GM19372 (cell line): ENCODE results near the gene LDLRAD4.
A peak's percentile ranks its signal among the peaks of the same experiment; 100 is the strongest.

ENCODE experiments used
- ATAC-seq: cut with Tn5 transposase; IDR thresholded peaks from one replicate; pipeline ENCODE4 v1.9.1; 2021; ENCODE audit warnings: mild to moderate bottlenecking, low read depth, moderate library complexity; ENCODE audit not compliant: unreplicated experiment

Gene LDLRAD4

DNA sequence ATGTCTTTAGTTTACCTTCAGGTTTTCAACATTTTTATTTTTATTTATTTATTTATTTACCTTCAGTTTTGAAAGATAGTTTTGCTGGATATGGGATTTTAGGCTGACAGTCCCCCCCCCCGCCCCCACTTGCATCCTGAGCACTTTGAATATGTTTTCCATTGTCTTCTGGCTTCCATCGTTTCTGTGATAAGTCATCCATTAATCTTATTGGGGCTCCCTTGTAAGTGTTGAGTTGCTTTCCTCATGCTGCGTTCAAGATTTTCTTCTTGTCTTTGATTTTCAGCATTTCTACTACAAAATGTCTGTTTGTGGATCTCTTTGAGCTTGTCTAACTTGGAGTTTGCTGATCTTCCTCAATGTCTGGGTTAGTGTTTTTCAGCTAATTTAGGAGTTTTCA, 19.4 kb upstream of the LDLRAD4 start:
- ATAC-seq, result no peak

DNA sequence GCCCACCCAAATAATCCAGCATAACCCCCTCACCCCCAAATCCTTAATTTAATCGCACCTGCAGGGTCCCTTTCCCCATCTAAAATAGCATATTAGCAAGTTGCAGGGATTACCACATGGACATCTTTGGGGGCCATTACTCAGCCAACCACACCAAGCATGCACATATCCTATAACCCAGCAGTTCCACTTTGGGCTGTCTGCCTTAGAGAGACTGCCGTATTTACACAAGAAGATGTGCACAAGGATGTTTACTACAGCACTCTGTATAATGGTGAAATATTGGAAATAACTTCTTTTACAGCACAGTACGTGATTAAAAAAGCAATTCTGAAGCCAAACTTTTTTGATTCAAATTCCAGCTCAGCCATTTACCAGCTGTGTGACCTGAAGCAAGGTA, 17.3 kb upstream of the LDLRAD4 start:
- ATAC-seq, result no peak

DNA sequence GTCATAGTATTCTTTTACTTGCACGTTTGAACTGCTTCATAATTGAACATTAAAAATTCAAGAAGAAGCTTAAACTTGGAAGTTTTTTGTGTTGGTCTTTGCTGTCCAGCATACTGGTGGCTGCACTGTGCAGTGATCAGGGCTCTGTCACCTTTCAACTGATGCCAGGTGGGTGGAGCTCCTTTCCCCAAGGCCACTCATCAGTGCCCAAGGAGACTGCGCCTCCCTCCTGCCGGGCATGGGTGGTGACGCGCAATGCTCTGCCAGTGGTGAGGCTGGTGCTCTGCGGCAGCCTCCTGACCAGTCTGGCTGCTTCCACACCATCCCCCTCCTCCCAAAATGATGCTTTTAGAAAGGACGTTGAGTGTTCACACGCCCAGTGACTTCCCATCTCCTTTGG, 16.0 kb upstream of the LDLRAD4 start:
- no peak for ATAC-seq

DNA sequence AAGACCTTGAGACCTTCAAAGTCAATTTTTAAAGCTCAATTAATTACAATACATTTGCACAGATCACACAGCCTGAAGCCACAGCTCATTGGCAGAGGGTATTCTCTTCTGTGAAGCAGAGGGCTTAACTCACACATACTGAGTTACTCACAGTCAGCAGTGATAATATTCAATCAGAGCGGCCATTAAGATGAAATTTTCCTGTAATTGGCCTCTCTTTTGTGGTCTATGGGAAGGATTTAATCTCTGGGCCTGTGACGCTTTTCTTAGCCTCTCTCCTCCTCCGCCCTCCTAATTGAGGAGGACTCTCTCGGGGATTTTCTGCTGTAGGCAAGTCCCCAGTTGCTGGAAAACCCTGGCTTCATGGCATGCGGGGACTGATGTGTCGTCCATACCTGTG, 12.3 kb upstream of the LDLRAD4 start:
- no peak for ATAC-seq

DNA sequence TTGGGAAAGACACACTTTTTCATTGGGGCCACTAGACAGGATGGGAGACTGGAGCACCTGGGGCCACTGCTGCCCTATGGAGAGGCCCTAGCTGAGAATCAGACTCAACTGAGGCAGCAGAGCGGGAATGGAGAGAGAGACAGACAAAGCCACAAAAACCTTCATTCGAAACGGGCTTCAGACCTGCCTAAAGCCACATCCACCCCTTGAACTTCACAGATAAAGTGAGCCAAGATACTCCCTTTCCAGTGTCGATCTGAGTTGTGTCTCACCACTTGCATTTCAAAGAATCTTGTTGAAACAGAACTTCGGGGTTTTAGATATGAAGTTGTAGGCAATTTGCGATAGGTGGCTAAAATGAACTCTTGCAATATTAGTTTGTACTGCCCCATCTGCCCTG, 11.3 kb upstream of the LDLRAD4 start:
- no peak for ATAC-seq

DNA sequence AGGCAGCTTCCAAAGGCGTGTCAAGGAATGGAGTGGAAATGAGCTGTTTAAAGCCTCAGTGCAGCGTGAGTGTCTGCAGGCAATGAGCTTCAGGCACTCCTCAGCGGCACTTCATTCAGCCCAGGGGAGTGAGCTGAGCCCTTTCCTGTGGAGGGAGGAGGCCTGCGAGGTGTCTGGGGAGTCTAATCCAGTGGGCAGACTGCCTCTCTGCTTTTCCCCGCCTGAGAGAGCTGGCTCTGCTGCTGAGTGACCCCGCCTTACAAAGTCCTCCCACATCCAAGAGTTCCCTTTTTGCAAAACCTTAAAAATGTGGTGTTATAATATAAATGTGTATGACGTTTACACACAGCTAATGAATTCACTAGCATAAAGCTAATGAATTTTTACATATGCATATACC, 7.0 kb upstream of the LDLRAD4 start:
- no peak for ATAC-seq

DNA sequence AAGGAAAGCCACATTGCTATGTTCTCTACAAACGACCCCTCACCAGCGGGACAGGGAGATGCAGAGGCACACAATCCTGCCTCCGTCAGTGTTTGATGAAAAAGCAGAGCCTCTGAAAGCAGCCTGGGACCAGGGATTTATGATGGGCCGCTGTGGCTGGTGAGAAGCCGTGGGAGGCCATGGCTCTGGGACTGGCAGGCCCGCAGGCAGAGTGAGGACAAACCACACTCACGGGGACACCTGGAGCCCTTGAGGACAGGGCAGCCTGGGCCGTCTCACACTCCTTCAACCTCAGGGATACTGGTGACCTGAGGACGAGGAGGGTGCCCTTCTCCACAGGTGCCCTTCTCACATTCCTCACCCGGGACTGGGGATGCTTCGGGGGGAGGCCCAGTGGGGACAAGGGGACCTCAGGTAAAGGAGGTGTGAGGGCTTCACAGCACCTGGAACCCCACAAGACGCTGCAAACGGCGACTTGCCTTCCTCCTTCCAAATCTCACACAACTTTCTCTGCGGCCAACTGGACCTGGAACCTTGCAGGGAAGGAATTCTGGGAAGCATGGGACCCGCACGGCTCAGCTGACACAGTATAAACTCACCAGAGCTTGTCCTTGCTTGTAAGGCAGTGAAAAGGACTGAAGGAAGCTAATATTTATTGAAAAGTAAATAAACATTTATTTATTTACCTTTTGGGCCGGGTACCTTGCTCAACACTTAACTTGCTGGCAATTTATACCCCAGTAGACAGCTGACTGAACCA, 5.3 kb upstream of the LDLRAD4 start:
- no peak for ATAC-seq

DNA sequence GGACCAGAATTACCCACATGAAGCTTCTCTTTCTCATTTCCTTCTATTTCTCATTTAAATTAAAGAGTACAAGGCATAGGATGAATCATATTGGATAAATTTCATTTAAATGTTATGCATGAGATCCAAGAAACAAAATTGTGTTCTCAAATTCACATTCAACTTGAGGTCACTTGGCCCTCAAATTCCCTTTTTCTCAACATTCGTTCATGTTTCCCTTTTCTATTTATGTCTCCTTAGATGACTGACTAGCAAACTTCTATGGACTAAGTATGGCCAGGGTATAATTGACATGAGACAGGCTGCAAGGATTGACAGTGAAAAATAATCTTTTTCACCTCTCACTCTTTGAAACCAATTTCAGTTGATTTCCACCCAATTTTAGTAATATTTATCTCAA, 4.0 kb upstream of the LDLRAD4 start:
- no peak for ATAC-seq

DNA sequence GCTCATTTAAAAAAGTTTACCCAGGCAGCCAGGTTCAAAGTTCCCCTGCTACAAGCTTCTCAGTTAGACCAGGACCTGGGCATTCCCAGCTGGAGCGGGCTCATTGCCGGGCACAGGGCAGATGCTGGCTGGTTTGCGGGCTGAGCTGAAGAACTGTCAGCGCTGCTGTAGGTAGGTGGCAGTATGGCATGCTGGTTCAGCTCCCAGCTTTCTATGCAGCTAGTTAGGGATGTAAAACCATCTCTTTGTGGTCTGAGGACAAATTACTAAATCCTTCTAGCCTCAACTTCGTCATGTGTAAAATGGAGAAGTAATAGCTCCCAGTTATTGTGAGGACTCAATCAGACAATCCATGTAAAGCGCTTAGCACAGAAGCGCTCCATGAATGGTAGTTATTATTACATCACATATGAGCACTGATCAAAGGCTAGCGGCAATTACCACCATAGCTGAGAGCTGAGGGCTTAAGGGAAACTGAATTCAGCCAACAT, 2.4 kb upstream of the LDLRAD4 start:
- no peak for ATAC-seq

DNA sequence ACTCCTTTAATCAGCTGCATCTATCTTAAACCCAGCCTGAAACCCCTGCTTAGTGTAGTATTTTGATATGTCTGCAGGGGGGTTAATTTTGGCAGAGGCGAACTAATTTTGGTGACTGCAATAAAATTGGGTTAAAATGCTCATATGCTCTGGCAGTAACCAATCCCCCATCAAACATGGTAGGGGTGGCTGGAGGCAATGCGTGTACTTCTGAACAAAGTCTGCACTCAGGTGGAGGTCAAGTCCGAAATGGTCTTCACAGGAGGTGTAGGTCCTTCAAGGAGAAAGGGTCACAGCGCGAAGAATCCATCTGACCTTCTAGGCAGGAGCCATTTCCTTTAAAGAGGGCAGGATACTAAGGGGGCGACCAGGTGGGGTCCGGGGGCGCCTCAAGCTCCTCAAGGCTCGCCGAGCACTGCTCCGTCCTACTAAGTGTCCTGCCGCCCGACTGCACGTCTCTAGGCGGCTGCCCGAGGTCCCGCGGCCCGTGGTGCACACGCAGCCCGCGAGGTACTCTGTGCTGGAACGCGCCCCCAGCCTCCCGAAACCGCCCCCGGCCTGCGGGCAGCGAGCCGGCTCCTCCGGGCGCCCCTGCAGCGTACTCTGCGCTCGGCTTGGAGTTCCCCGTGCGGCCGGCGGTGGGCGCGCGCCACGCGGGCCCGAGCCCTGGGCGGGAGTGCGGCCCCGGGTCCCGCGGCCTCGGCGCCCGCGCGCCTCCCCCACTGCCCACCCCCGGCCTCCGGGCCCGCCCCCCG, 1.7 kb upstream of the LDLRAD4 start:
- peak; percentile 48 for ATAC-seq

DNA sequence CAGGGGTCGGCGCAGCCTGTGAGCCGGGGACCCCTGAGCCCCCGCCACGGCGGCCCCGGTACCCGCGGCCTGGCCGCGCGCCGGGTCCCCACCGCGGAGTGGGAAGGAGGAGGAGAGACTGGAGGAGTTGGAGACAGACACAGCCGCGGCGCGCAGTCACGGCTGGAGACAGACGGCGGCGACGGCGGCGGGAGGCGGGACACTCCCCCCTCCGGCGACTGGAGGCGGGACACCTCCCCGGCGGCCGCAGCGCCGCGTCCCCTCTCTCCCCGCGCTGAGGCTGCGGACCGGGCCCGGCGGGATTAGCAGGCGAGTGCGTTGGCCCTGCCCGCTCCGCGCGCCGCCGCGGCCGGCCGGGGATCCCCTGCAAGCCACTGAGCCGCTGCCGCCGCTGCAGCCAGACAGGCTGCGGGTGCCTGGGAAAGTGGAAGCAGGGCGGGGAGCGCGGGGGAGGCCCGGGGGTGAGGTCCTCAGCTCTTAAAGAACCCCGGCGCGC, 1.0 kb upstream of the LDLRAD4 start:
- ATAC-seq, result peak; percentile 48

DNA sequence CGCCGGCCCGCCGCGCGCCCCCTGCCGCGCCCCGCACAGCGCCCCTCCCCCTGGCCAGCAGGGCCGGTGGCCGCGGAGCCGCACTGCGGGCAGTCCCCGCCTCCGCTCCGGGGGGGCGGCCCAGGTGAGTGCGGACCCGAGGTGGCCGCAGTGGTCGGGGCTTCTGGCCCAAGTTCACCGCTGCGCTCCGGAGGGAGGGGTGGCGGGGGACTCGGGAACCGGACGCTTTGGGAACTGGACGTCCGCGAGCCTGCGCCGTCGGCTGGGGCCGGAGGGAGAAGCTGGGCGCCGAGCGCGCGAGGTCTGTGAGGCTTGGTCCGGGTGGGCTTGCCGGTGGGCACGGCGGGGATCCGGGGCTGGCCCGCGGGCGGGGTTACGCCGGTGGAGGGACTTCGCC, 591 bp upstream of the LDLRAD4 start:
- ATAC-seq, result peak; percentile 2

DNA sequence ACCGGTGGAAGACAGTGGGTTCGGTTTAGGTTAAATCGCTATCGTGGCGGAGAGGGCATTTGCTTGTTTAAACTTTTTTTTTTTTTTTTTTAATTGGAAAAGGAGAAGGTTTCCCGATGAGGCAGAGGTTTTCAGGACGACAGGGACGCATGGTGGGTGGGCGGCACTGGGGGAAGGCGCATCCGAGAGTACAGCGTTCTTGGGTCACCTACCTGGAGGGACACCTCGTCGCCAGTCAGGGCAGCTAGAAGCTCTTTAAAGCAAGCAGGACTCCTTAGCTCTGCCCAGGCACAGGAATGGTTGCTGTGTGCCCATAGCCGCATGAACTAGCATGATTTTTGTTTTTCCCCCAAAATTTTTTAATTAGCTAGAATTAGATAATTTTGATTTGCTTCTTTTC, 437 bp downstream of the LDLRAD4 start:
- no peak for ATAC-seq

DNA sequence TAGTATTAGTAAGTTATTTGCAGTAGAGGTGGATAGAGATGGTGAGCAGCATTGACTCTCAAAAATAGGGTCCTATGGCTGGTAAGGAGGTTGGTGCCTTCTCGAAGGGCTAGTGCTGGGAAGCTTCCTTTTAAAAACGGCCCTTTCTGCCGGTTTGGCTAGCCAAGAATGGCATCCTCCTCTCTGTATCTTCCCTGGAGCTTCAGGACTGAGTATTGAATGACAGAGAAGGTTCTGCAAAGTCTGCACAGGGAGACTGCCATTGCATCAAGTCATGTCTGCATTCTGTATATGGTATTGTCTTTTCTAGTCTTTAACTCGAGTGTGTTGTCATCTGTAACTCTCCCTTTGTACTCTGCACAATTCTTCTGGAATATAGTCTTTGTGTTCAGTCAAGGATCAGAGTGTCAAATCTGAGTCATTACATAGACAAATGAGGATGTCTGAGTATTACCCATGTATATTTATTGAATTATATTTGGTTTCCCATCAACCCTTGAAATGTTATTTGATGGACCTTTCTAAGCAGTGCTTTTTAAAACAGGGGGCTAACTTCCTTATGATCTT, 1.1 kb downstream of the LDLRAD4 start:
- no peak for ATAC-seq

DNA sequence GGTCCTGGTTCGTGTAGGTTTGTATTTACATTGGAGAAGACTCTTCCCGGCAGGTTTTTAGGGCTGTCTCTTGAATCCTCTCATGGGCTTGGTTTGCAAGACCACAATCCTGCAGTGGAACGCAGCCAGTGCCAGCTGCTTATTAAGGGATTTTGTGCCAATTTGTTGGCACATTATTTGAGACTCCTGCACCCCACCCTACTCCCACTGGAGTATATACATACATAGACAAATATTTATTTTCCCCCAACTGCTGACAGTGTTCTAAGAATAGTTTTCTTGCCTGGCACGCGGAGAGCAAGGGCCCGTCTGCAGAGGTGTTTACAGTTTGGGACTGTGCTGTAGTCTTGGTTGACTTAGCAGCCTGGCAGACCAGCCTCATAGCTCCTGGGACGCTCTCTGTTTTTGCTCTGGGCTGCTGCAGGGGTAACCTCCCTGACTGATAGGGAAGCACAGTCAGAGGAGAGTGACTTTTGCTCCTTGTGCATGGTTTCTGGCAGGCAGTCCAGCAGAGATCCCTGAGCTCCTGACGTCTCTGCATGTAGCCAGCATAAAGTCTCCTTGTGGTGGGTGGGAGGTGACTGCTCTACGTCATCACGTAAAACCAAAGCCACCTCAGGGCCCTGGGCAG, 1.9 kb downstream of the LDLRAD4 start:
- no peak for ATAC-seq

DNA sequence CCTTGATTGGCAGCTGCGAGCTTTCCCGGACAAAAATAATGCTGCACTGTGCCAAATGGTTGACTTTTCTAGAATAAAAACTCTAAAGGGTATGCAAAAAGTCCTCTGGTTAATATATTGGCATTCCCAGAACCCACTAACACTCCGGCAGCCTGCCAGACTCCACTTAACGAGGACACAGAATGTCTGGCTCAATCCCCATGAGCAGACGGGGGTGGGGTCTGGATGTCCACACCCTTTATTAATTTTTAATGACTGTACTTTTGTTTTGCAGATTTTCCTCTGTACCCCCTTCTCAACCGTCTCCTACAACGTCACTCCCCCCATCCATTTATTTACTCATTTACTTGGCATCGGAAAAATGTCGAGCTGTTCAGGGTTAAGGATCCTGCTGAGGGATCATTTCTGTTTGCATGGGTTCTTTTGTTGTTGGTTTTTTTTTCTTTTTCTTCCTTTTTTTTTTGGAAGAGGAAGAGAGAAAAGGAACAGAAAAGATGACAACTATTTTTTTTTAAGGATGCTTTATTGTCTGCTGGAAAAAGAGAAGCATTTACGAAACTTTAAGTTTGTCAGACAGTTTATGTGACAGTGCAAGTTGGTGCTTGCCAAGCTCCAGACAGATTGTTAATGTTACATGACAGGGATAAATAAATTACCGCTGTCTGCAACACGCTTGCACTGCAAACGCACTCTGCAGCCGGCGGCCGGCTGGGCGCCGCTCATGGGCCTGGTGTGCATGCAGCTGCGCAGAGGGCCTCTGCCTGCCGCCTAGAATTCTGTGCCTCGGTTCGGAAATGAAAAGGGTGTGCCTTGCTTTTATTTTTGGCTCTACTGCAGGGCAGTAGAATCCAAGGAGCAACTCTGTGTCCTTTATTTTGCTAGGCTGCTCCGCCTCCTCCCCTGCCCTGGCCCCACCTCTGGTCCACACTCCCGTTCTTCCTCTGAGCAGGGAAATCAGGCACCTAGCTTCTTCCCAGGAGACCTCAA, 3.6 kb downstream of the LDLRAD4 start:
- no peak for ATAC-seq

DNA sequence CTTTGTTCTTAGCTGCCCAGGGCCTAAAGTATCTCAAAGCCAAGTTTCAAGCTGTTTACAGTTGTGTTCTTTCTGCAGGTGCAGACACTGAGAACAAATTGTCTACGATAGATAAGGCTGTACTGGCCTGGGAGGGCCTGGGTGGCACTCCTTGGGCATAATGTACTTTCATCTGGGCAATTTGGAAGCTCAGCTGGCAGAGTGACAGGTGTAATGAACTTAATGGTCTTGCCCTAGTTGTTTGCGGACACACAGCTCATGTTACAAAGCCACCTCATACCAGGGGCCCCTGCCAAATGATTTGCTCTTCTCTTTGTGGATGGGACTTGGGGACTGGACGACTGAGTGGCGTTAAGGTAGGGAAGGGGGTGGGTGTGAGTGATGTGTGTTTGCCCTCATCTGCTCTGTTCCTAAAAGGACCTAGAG, 4.3 kb downstream of the LDLRAD4 start:
- ATAC-seq, result no peak

DNA sequence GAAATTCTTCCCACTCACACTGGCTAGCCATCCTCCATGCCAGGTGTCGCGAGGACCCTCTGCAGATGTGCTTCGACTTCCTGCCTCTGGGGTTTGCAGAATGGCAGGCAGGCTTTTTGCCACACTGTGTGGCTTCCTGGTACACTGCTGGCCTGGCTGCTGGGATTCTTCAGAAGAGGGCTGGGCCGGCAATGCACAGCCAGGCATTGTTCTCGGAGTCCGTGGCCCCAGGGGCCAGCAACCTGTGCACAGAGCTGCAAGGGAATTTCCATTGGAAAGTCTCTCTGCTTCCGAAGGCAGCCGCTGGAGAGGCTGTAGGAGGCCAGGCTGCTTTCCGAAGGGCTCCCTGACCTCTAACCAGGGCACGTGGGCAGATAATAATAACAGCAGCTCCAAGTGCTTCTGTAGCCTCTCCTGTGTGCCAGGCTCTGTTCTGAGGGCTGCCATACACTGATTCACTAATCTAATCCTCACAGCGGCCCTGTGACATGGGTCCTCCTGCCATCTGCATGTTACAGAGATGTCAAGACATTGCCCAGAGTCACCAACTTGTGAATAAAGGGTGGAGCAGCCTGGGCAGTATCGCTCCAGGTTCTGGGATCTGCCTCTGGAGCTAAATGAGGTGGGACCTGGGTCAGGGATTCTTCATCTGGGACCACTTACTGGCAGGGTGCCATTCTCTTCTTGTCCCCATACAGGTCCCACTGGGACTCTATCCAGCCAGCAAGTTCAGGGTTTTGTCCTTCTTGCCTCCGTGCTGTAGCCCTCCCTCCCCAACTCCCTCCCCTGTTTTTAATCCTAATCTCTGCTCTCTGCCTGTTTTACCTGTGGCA, 5.0 kb downstream of the LDLRAD4 start:
- ATAC-seq, result no peak

DNA sequence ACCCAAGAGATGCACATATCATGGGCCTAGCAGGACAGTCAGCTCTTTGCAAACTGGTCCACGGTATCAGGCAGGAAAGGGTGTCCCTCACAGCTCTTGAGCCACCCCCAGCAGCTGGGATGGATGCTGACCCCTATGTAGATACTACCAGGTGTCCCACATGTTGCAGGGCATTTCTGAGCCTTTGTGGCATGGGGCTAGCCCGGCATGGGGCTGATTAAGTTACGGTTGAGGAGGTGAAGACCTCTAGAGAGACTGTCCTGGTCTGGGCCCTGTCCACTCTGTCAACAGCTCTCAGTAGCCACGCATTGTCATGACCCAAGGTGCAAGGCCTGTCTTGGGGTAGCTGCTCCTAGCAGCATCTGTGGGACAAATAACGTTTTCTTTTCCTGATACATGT, 6.7 kb downstream of the LDLRAD4 start:
- ATAC-seq, result no peak
